ENCODE data around the gene BYSL. TPM values are rescaled to one million over a fixed set of nuclear protein-coding genes. Genes with fewer than 3 reads are reported as not detected.

BYSL gene
- total and polyA plus RNA-seq, 8 donors = 12.6 to 24.9 (median 23.6) TPM

DNA sequence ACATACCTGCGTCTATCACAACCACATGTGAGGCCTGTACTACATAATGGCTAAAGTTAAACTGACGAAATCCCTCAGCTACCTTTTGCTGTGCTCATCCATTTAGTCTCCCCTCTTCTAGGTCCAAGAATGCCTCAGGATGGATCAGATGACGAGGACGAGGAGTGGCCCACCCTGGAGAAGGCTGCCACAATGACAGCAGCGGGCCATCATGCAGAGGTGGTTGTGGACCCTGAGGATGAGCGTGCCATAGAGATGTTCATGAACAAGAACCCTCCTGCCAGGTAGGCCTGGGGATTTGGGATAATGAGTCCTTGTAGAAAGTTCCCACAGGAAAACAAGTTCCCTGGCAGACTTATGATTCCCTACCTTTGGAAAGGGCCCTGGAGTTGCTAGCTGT is 6.0 kb downstream of the BYSL start:
- H3K4me3 ChIP-seq = no peak overlapping the region
- no peak for DNase-seq
- no peaks in the 10 kb centered on the region for H3K9me3 ChIP-seq
- H3K27ac ChIP-seq = no peak overlapping the region
- peaks cover 3 to 21% of the 10 kb centered on the region in 2 donors for H3K4me1 ChIP-seq
- H3K27me3 ChIP-seq = no peaks in the 10 kb centered on the region
- no peak for TF ChIP-seq CTCF (IDR thresholded peaks at IDR 0.05)
- intact Hi-C loops (cut with DNase I) = no loop called here
- H3K36me3 ChIP-seq = peaks cover 0 to 60% of the 10 kb centered on the region in 2 donors
- ATAC-seq = no peak

- no peaks in the 10 kb centered on the region for H3K9me3 ChIP-seq
- no peaks in the 10 kb centered on the region for H3K27me3 ChIP-seq
- H3K27ac ChIP-seq = no peak overlapping the region
- no peak for DNase-seq
- no peak overlapping the region for H3K4me3 ChIP-seq
- no peak for ATAC-seq
- intact Hi-C loops (cut with DNase I) = no loop called here
- peaks cover 0 to 6% of the 10 kb centered on the region in 2 donors for H3K4me1 ChIP-seq
- no peak for TF ChIP-seq CTCF (IDR thresholded peaks at IDR 0.05)
- peaks cover 3 to 87% of the 10 kb centered on the region in 2 donors for H3K36me3 ChIP-seq
These were observed 8.6 kb downstream of the BYSL start for GRCh38 chr6:41929924-41930323.

DNA sequence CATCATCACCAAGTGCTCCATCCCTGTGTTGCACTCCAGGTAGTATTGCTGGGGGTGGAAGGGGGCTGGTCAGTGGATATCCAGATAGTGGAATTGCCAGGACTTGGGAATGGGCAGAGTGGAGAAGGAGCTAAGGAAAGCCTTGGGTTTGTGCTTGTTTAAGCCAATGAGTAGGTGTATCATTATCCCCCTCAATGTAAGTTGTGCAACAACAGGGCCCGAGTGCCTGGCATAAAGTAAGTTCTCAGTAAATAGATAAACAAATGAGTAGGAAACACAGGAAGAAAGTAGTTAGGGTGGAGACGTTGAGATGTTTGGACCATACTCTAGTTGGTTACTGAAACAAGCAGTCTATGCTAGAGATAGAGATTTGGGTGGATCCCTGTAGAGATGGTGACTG is 10.5 kb downstream of the BYSL start:
- Histone ChIP-seq H3K4me1 (peaks cover 9 to 24% of the 10 kb centered on the region in 2 donors), H3K27ac (peak overlapping the region in 1 of 2 donors; percentile 3), H3K36me3 (peaks cover 6 to 98% of the 10 kb centered on the region in 2 donors), H3K27me3 (no peaks in the 10 kb centered on the region), H3K4me3 (no peak overlapping the region), H3K9me3 (no peaks in the 10 kb centered on the region)
- ATAC-seq = no peak
- no peak for TF ChIP-seq CTCF (IDR thresholded peaks at IDR 0.05)
- no peak for DNase-seq
- intact Hi-C loops (cut with DNase I) = no loop called here

DNA sequence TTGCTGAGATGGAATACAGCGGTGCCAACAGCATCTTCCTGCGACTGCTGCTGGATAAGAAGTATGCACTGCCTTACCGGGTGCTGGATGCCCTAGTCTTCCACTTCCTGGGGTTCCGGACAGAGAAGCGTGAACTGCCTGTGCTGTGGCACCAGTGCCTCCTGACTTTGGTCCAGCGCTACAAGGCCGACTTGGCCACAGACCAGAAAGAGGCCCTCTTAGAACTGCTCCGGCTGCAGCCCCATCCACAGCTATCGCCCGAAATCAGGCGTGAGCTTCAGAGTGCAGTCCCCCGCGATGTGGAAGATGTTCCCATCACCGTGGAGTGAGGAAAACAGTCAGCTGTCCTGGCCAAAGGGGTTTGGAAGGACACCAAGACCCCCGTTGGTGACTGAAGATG is 11.1 kb downstream of the BYSL start:
- DNase-seq (no peak), ATAC-seq (no peak)
- Histone ChIP-seq H3K36me3 (peaks cover 6 to 100% of the 10 kb centered on the region in 2 donors), H3K4me3 (no peak overlapping the region), H3K4me1 (peaks cover 15 to 30% of the 10 kb centered on the region in 2 donors), H3K27me3 (no peaks in the 10 kb centered on the region), H3K9me3 (no peaks in the 10 kb centered on the region), H3K27ac (peak overlapping the region in 1 of 2 donors; percentile 3)
- intact Hi-C loops (cut with DNase I) = no loop called here
- TF ChIP-seq CTCF (IDR thresholded peaks at IDR 0.05) = no peak

- peak overlapping the region in 1 of 2 donors; percentile 94 for H3K27ac ChIP-seq
- intact Hi-C loops (cut with DNase I) = loop anchor here in 1 of 2 donors (5.0 kb wide), 1 partner anchor 108 kb away; no protein-coding TSS in a partner anchor
- peaks cover 6 to 80% of the 10 kb centered on the region in 2 donors for H3K36me3 ChIP-seq
- ATAC-seq = no peak
- H3K4me3 ChIP-seq = no peak overlapping the region
- peaks cover 31 to 52% of the 10 kb centered on the region in 2 donors for H3K4me1 ChIP-seq
- no peak for DNase-seq
- H3K27me3 ChIP-seq = no peaks in the 10 kb centered on the region
- no peaks in the 10 kb centered on the region for H3K9me3 ChIP-seq
- TF ChIP-seq CTCF (IDR thresholded peaks at IDR 0.05) = no peak
These were observed 13.2 kb downstream of the BYSL start for GRCh38 chr6:41934278-41935192.

All from left lung (tissue), 10 donors.